HG03520 (cell line): Measurements from ENCODE around the gene MAML1.
A peak's percentile ranks its signal among the peaks of the same experiment; 100 is the strongest.

ENCODE experiments used
- ATAC-seq: cut with Tn5 transposase; IDR thresholded peaks from one replicate; pipeline ENCODE4 v1.9.1; 2021; ENCODE audit warnings: mild to moderate bottlenecking, moderate library complexity; ENCODE audit not compliant: unreplicated experiment

Gene MAML1

GRCh38 chr5:179802207-179802883 is 69.7 kb downstream of the MAML1 start:
- ATAC-seq, result no peak

DNA sequence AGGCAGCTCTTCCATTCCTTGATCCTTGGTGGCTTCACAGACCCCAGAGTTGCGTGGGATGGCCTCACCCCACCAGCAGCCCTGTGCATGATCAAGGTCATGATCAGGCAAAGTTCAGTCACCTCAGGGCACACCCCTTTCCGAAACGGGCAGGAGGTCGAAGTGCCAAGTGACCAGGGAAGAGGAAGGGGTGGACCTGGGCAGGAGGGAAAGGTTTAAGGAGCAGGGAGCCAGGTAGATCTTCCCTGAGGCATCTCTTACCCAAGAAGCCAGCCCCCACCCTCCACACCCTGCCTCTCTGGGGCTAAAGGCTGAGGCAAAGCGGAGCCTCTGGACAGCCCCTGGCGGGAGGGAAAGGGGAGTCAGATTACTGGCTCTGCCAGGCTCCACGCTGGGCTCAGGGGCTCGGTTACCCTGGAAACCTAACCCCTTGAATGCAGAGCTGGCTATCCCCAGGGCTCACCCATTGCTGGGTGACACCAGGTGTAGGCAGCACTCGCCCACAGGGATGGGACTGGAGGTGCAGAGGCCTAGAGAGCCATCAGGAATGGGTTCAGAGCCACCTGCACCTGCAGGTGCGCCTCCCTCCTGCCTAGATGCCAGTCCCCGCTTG is 70.4 kb downstream of the MAML1 start:
- ATAC-seq, result no peak

DNA sequence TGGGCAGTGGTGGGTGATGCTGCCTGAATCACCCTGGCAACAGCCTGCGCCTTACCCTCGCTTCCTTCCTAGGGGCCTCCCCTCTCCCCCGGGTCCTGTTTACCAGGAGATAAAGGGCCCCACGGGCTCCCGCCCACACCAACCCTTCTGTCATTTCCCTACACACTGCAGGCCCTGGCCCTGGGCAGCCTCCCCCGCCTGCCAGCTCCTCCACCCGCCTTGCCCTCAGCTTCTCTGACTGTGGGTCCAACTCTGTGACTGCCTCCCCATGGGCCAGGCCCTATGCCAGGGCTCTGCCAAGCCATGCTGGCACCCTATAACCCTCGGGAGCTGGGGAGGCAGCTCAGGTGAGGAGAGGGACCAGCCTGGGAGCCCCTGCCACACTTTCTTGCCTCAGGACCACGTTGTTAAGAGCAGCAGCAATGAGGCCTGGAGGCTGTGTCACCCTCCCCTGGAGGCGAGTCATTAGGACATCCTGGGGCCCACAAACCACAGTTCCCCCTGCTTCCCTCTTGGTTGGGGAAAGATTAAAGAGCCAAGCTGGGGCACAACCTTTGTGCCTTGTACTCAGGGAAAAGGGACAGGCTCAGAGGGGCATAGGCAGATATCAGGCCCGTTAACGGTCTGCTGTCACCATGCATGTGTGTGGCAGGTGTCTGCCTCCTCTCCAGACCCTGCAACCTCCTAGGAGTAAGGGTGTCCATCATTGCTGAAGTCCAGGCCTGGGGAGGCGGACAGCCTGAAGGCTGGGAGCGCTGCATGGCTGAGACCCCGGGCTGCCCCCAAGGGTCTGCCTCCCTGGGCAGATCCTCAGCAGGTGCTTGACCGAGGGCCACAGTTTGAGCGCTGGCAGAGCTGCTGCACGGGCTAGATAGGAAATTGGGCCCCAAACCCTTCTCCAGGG is 71.3 kb downstream of the MAML1 start:
- no peak for ATAC-seq

- no peak for ATAC-seq
These were observed 71.9 kb downstream of the MAML1 start for GRCh38 chr5:179804555-179804947.

GRCh38 chr5:179805070-179805528 is 72.5 kb downstream of the MAML1 start:
- ATAC-seq, result no peak

GRCh38 chr5:179805529-179806249 is 73.1 kb downstream of the MAML1 start:
- peak; percentile 10 for ATAC-seq

GRCh38 chr5:179806250-179807048 is 73.8 kb downstream of the MAML1 start, which contains the start of gene MGAT4B:
Gene MGAT4B (minus strand): TSS chr5:179806866. CDS start chr5:179806583, 283 bp downstream.
- peak; percentile 58 for ATAC-seq

- ATAC-seq, result no peak
These were observed 79.7 kb downstream of the MAML1 start for GRCh38 chr5:179812135-179812825.

DNA sequence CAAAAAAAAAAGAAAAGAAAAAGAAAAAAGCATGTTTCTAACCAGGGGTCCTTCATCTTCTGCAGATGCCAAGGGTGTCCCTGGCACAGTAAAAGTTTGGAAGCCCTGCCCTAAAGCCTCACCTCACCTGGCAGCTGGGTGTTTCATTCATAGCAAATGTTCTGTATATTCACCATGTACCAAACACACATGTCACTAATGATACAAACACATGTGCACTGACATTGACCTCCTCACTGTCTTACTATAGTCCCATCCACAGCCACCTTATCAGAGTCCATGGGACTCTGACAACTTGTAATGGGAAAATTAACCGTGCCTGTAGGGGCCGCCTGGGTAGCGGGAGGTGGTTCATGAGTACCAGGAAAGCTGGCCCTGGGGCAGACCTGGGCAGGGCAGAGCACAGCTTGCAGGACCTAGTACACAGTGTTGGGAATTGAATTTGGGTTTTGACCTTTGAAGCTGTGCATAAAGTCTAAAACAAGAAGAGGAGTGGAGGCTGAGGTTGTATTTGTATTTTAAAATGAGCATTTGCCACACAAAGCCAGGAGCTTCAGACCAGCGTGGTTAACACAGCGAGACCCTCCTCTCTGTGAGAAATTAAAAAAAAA is 80.5 kb downstream of the MAML1 start:
- no peak for ATAC-seq

DNA sequence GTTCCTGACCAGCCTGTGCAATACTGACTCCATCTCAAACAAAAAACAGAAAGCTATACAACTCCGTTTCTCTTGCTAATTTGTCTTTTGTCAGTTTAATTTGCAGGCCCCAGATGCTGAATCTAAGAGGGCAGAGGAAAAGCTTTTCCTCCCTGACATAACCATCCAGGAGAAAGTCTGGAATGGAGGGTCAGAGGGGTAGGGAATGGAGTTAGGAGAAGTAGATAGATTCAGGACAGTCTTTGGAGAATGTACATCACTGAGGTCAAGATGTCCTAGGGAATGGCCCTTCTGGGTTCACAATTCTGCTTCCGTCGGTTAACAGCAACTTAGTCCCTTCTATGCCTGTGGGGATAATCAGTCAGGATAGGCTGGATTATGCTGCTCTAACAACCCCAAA is 81.5 kb downstream of the MAML1 start:
- no peak for ATAC-seq

GRCh38 chr5:179815491-179816249 is 83.0 kb downstream of the MAML1 start:
- ATAC-seq, result no peak

DNA sequence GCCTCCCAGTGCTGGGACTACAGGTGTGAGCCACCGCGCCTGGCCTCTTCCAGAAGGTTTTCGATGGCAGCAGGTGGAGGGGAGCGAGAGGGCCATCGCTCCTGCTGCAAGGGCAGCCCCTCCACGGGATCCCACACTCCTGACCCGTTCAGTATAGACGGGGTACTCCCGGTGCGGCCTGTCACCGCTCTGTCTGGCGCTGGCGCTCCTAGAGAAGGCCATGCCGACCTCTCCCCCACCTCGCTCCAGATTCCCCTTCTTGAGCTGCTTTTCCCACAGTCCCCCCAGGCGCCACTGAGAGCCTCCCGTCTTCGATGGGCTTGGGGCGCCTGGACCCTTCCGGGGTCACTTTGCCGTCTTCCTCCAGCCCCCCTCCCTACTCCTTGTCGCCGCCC is 83.8 kb downstream of the MAML1 start:
- no peak for ATAC-seq

DNA sequence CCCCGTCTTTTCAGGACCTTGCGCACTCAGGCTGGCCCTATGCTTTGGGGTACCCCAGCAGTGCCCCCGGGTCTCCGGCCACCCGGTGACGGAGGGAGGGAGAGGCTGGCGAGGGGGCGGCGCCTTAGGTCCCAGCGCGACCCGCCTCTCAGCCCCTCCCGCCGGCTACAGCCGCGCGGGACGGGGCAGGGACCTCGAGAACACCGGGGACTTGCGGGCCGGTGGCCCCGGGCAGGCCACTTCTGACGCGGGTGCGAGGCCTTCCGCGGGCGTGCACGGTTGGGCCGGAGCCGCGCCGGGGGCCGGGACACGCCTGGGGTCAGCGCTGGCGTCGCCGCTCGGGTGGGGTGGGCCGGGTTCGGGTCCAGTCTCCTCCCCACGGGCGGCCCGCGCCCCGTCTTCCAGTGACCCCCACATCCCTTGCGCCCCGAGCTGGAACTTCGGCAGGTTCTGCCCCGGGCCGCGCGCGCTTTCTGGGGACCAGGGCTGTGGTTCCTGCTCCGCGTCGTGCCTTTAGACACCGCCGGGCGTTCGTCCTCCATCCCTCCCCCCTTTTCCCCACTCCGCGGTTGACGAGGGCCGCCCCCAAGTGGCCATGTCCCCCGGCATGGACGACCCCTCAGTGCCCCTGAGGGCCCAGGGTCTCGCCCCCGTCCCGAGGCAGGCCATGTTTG is 84.3 kb downstream of the MAML1 start:
- no peak for ATAC-seq

- ATAC-seq, result no peak
These were observed 84.8 kb downstream of the MAML1 start for GRCh38 chr5:179817470-179817840.

DNA sequence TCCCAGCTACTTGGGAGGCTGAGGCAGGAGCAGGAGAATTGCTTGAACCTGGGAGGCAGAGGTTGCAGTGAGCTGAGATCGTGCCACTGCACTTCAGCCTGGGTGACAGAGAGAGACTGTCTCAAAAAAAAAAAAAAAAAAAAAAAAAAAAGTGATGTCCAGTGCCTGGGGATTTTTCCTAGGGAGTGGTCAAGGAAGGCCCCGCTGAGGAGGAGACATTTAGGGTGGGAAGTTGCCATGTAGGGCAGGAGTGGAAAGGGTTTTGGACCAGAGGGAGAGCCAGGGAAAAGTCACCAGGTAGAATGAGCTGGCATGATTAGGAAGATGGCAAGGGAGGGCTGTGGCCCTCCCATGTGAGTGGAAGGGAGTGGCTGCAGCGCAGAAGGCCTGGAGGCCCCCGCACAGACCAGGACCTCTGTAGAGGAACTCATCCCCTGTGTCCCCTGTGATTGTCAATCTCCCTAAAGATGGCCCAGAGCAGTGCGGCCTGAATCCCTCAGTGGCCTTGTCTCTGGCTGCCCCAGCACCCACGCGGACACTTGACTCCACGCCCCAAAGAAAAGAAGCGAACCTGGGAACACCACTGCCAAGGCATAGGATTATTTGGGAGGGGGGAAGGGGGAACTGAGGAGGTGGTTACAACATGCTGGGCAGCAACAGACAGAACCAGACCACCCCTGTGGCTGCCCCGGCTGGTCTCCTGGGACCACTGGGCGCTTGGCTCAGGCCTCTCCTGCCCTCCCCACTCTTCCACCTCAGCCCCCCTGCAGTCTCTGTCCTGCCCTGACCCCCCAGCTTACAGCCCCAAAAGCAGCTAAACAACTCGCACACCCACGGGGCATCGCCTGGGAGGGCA is 85.5 kb downstream of the MAML1 start:
- ATAC-seq, result no peak

GRCh38 chr5:179818746-179819295 is 86.2 kb downstream of the MAML1 start:
- ATAC-seq, result peak; percentile 53
